SK-N-SH (cell line): Measurements from ENCODE around the gene UBASH3B. TPM values are rescaled to one million over a fixed set of nuclear protein-coding genes. Genes with fewer than 3 reads are reported as not detected.

Experiments
- CTCF ChIA-PET: fragments of 300-600, 350-600 bp; formaldehyde crosslinking; extraction: SDS; loops from one replicate; lab custom pipeline; 2021; lab: Yijun Ruan, JAX
- POLR2A ChIA-PET: fragments of 350-600 bp; sonication (Branson Sonifier 250); formaldehyde crosslinking; extraction: SDS; loops from one replicate; lab custom pipeline; 2020; ENCODE audit warnings: antibody characterized with exemption, inconsistent platforms; lab: Yijun Ruan, JAX
- DNase-seq: peaks from one replicate; pipeline ENCODE4 v3.0.0; 2012
- H2AFZ ChIP-seq: fragments of 200-600 bp; sonication (generic); 2 replicates; pipeline ENCODE4 v1.8.1; 2016; ENCODE audit warnings: antibody characterized with exemption, mild to moderate bottlenecking, low read depth
- H3F3A ChIP-seq: fragments of 200-600 bp; sonication (generic); replicated peaks from 2 replicates; pipeline ENCODE3; 2016; ENCODE audit warnings: antibody characterized with exemption, mild to moderate bottlenecking; ENCODE audit not compliant: insufficient read depth
- H3K27ac ChIP-seq, 2 experiments: fragments of 200-500 bp in 1 of 2; fragments of 200-600 bp in 1 of 2; sonication (Bioruptor generic) in 1 of 2; sonication (generic), shearing (Covaris generic) in 1 of 2; 2 replicates each; pipeline versions ENCODE4 v1.5.1 to v1.6.1; 2014 to 2016; ENCODE audit warnings: low read depth in 2 of 2, inconsistent platforms in 1 of 2, low read length in 1 of 2, mild to moderate bottlenecking in 1 of 2, mixed read lengths in 1 of 2
- H3K27me3 ChIP-seq: fragments of 200-600 bp; sonication (generic), shearing (Covaris generic); 2 replicates; pipeline ENCODE4 v1.6.1; 2016; ENCODE audit warnings: mixed run types; ENCODE audit not compliant: insufficient read depth
- H3K36me3 ChIP-seq, 2 experiments: fragments of 200-500 bp in 1 of 2; fragments of 200-600 bp in 1 of 2; sonication (Bioruptor generic) in 1 of 2; sonication (generic) in 1 of 2; replicated peaks in 1 of 2; 2 replicates each; pipeline versions ENCODE3 to v1.5.1; 2014 to 2016; ENCODE audit warnings: low read length in 1 of 2, mild to moderate bottlenecking in 1 of 2; ENCODE audit not compliant: insufficient read depth in 2 of 2, control insufficient read depth in 1 of 2
- H3K4me1 ChIP-seq, 2 experiments: fragments of 200-500 bp in 1 of 2; fragments of 200-600 bp in 1 of 2; sonication (Bioruptor generic) in 1 of 2; sonication (generic), shearing (Covaris generic) in 1 of 2; 2 replicates each; pipeline versions ENCODE4 v1.5.1 to v1.6.1; 2014 to 2016; ENCODE audit warnings: low read depth in 1 of 2, low read length in 1 of 2, mixed run types in 1 of 2; ENCODE audit not compliant: insufficient read depth in 2 of 2, control insufficient read depth in 1 of 2
- H3K4me2 ChIP-seq: fragments of 200-600 bp; sonication (generic), shearing (Covaris generic); 2 replicates; pipeline ENCODE4 v1.6.1; 2017; ENCODE audit warnings: mixed run types
- H3K4me3 ChIP-seq, 2 experiments: fragments of 200-500 bp in 1 of 2; fragments of 200-600 bp in 1 of 2; sonication (Bioruptor generic) in 1 of 2; sonication (generic), shearing (Covaris generic) in 1 of 2; 2 replicates each; pipeline versions ENCODE4 v1.5.1 to v1.8.1; 2014 to 2016; ENCODE audit warnings: low read depth in 2 of 2, inconsistent platforms in 1 of 2, low read length in 1 of 2, mild to moderate bottlenecking in 1 of 2, mixed read lengths in 1 of 2, moderate library complexity in 1 of 2
- H3K79me2 ChIP-seq: fragments of 200-600 bp; sonication (generic); 2 replicates; pipeline ENCODE4 v1.8.1; 2017; ENCODE audit warnings: mild to moderate bottlenecking; ENCODE audit not compliant: insufficient read depth
- H3K9ac ChIP-seq: fragments of 200-600 bp; sonication (generic); 2 replicates; pipeline ENCODE4 v1.6.1; 2017; ENCODE audit warnings: mixed run types
- H3K9me2 ChIP-seq: fragments of 200-600 bp; sonication (generic); 2 replicates; pipeline ENCODE4 v1.6.1; 2017; ENCODE audit warnings: mixed run types
- H3K9me3 ChIP-seq: fragments of 200-600 bp; sonication (generic); 2 replicates; pipeline ENCODE4 v1.6.1; 2017; ENCODE audit warnings: mixed run types, mild to moderate bottlenecking, moderate library complexity
- H4K20me1 ChIP-seq: fragments of 200-600 bp; sonication (generic); 2 replicates; pipeline ENCODE4 v1.6.1; 2017; ENCODE audit warnings: mild to moderate bottlenecking, mixed run types; ENCODE audit not compliant: insufficient read depth
- CHD2 ChIP-seq: fragments of 150-350 bp; IDR thresholded peaks from 2 replicates; pipeline ENCODE4 v1.6.1; 2018; ENCODE audit warnings: low read length; ENCODE audit not compliant: partially characterized antibody
- CTCF ChIP-seq: fragments of 200-600 bp; sonication (generic); IDR thresholded peaks from 2 replicates; pipeline ENCODE4 v1.6.1; 2017; ENCODE audit warnings: antibody characterized with exemption, mild to moderate bottlenecking, moderate library complexity
- EP300 ChIP-seq, 2 experiments: IDR thresholded peaks; 2 replicates each; pipeline versions ENCODE4 v1.4.0 to v1.6.1; 2012; ENCODE audit warnings: borderline replicate concordance in 1 of 2, low read depth in 1 of 2, low read length in 1 of 2
- EZH2phosphoT487 ChIP-seq: fragments of 200-600 bp; sonication (generic); IDR thresholded peaks from 2 replicates; pipeline ENCODE4 v1.6.1; 2017; ENCODE audit warnings: low read depth, mixed run types, mild to moderate bottlenecking, antibody characterized with exemption, moderate library complexity, borderline replicate concordance
- FOSL2 ChIP-seq: IDR thresholded peaks from 2 replicates; pipeline ENCODE4 v1.4.0; 2012; ENCODE audit warnings: low read depth, mild to moderate bottlenecking, moderate library complexity, borderline replicate concordance
- GABPA ChIP-seq: IDR thresholded peaks from 2 replicates; pipeline ENCODE4 v1.4.0; 2012; ENCODE audit warnings: low read depth, mild to moderate bottlenecking
- MAX ChIP-seq: IDR thresholded peaks from 2 replicates; pipeline ENCODE4 v1.4.0; 2012; ENCODE audit warnings: low read depth
- MXI1 ChIP-seq: IDR thresholded peaks from 2 replicates; pipeline ENCODE4 v1.6.1; 2012; ENCODE audit warnings: mild to moderate bottlenecking, low read depth, low read length, improper control_type of control experiment
- NFIC ChIP-seq: IDR thresholded peaks from 2 replicates; pipeline ENCODE4 v1.4.0; 2012; ENCODE audit warnings: borderline replicate concordance
- RAD21 ChIP-seq: IDR thresholded peaks from 2 replicates; pipeline ENCODE4 v1.6.1; 2012; ENCODE audit warnings: mild to moderate bottlenecking, low read length
- REST ChIP-seq: IDR thresholded peaks from 2 replicates; pipeline ENCODE4 v1.6.1; 2012; ENCODE audit warnings: mild to moderate bottlenecking, low read depth, low read length, moderate library complexity
- RXRA ChIP-seq: IDR thresholded peaks from 2 replicates; pipeline ENCODE4 v1.4.0; 2012; ENCODE audit warnings: low read depth, mild to moderate bottlenecking, borderline replicate concordance
- SMC3 ChIP-seq: IDR thresholded peaks from 2 replicates; pipeline ENCODE4 v1.6.1; 2012; ENCODE audit warnings: low read depth, low read length, improper control_type of control experiment
- TAF1 ChIP-seq: IDR thresholded peaks from 2 replicates; pipeline ENCODE4 v1.6.1; 2012; ENCODE audit warnings: low read depth, mild to moderate bottlenecking, low read length, moderate library complexity, borderline replicate concordance
- WGBS: methylation state at CpG from one replicate; pipeline ENCODE4 v1.1.6; 2017; ENCODE audit warnings: low lambda C conversion rate; 5-methylcytosine and 5-hydroxymethylcytosine counted together
- polyA plus RNA-seq, 3 experiments: library from polyadenylated mRNA; depleted of rRNA; stranded (reverse); fragments of >200 nt; gene quantifications; 2 replicates each; pipeline ENCODE4 v1.2.3, GENCODE V29; 2012

The UBASH3B gene
- polyA plus RNA-seq, 1 of the 3 experiments (the other 2 are of a cell fraction) = 10.4 TPM

- CTCF ChIA-PET = interaction anchor here (0.9 to 7.0 kb wide), 19 partner anchors 9 to 276 kb away, joined by 3 to 99 read pairs (median 11); partner anchors contain the start of gene UBASH3B
- TF ChIP-seq FOSL2 = no peak
- TF ChIP-seq MXI1 = no peak
- TF ChIP-seq EP300 (IDR thresholded peaks at IDR 0.05; ENCODE audit: borderline replicate concordance in 1 of 2, low read depth in 1 of 2, low read length in 1 of 2) = no peak
- no peak for TF ChIP-seq RAD21
- no peak for TF ChIP-seq REST
- no peak for TF ChIP-seq RXRA
- no peak for TF ChIP-seq CTCF
- TF ChIP-seq NFIC = no peak
- TF ChIP-seq MAX = no peak
- no peak for TF ChIP-seq GABPA
- TF ChIP-seq EZH2phosphoT487 = no peak
- TF ChIP-seq TAF1 = no peak
- TF ChIP-seq CHD2 = no peak
- TF ChIP-seq SMC3 = no peak
- TF ChIP-seq, all 33 proteins: peak for 0
- H3K4me2 ChIP-seq = no peak overlapping the region
- no peaks in the 10 kb centered on the region for H4K20me1 ChIP-seq
- peaks cover 12 to 30% of the 10 kb centered on the region in 2 experiments; a peak in 3 of 4 replicates for H3K4me1 ChIP-seq
- POLR2A ChIA-PET = no interaction called here
- WGBS = 89% methylated on average over 2 of the region's 2 CpGs
- no peaks in the 10 kb centered on the region for H3K9me3 ChIP-seq
- H3K27me3 ChIP-seq = no peaks in the 10 kb centered on the region
- peaks cover 0 to 6% of the 10 kb centered on the region in 2 experiments for H3K36me3 ChIP-seq
- no peak overlapping the region for H3K4me3 ChIP-seq
- peaks cover 29% of the 10 kb centered on the region for H3F3A ChIP-seq
- H3K27ac ChIP-seq = no peak overlapping the region
- H3K9ac ChIP-seq = no peak overlapping the region
- no peaks in the 10 kb centered on the region for H3K79me2 ChIP-seq
- no peaks in the 10 kb centered on the region for H3K9me2 ChIP-seq
- H2AFZ ChIP-seq = no peak overlapping the region
- no peak for DNase-seq
Observed at GRCh38 chr11:122782222-122782621, 126.7 kb downstream of the UBASH3B start.
